Activated naive CD8-positive, alpha-beta T cell treated with anti-CD3 and anti-CD28 coated beads, Interleukin-2, amount 10 ng/mL, durations not matched to agents 7 days and 5 days (primary cell): ENCODE results near the gene COL23A1. TPM values are rescaled to one million over a fixed set of nuclear protein-coding genes. Genes with fewer than 3 reads are reported as not detected.

Experiments used
- ATAC-seq: fragments of 150-1000 bp; cut with Tn5 transposase; one replicate; pipeline ENCODE4 v1.10.0; 2021; ENCODE audit warnings: low read depth, moderate library complexity
- POLR2A ChIA-PET: fragments of 350-600 bp; sonication (Branson Sonifier 250); formaldehyde crosslinking; loops from one replicate; lab custom pipeline; 2021; ENCODE audit warnings: antibody characterized with exemption; lab: Charles Lee
- DNase-seq: peaks from one replicate; pipeline ENCODE4 v3.0.0; 2021
- H3K27ac Mint-ChIP-seq: one replicate; pipeline ENCODE4 v1.8.0; 2022; ENCODE audit warnings: mild to moderate bottlenecking, mixed read lengths
- H3K27me3 Mint-ChIP-seq: one replicate; pipeline ENCODE4 v1.8.0; 2022; ENCODE audit warnings: mild to moderate bottlenecking, moderate library complexity, mixed read lengths
- H3K36me3 Mint-ChIP-seq: one replicate; pipeline ENCODE4 v1.8.0; 2021; ENCODE audit warnings: mild to moderate bottlenecking, mixed read lengths
- H3K4me1 Mint-ChIP-seq: one replicate; pipeline ENCODE4 v1.8.0; 2021; ENCODE audit warnings: mixed read lengths
- H3K4me3 Mint-ChIP-seq: one replicate; pipeline ENCODE4 v1.8.0; 2022; ENCODE audit warnings: mild to moderate bottlenecking, moderate library complexity, mixed read lengths
- H3K9me3 Mint-ChIP-seq: one replicate; pipeline ENCODE4 v1.8.0; 2021; ENCODE audit warnings: mixed read lengths
- total RNA-seq, 2 experiments: library from RNA; stranded (reverse); gene quantifications; one replicate each; pipeline ENCODE4 v1.2.3, GENCODE V29; 2021

COL23A1 gene
- total RNA-seq, 2 experiments from 2014 or later = 0.60 to 0.83 TPM

DNA sequence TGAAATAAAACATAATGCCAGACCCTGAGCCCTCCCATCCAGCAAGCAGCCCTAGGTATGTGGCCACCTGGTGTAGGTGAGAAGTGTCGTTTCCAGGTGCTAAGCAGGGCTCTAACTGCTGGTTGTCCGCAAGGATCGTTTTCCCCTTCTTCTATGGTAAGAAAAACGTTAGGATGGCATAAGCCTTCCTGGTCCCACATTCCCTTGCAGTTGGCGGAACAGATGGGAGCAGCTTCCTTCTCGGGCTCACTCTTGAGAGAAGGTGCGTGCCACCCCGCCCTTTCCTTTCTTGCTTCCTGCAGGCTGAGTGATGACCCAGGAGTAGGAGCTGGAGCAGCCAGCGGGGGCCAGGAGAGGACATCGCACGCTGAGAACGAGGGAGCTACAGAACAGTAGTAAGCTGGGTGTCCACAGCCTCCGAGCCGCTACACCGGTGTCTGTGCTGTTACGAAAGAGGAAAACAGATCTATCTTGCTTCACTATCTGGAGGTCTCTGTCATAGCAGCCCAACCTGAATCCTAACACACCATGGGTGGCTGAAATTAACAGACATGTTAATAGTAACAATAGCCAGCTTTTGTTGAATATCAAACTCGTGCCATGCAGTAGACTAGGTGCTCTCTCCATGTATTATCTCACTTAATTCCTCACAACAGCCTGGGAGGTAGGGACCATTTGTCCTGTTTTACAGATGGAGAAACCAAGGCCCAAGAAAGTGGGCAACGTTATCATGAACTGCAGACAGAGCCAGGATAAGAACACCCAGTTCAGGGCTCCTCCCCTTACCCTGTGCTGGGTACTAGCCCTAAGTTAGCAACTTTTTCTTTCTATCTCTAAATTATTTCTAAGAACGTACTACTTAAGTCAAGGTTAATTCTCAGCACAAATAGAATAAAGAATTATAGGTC is 139.8 kb downstream of the COL23A1 start:
- H3K9me3 Mint-ChIP-seq = no peaks in the 10 kb centered on the region
- DNase-seq (no peak), ATAC-seq (no peak)
- no peak overlapping the region for H3K4me3 Mint-ChIP-seq
- peaks cover 7% of the 10 kb centered on the region for H3K27me3 Mint-ChIP-seq
- no peaks in the 10 kb centered on the region for H3K4me1 Mint-ChIP-seq
- no peak overlapping the region for H3K27ac Mint-ChIP-seq
- H3K36me3 Mint-ChIP-seq = no peaks in the 10 kb centered on the region
- POLR2A ChIA-PET = no interaction called here

DNA sequence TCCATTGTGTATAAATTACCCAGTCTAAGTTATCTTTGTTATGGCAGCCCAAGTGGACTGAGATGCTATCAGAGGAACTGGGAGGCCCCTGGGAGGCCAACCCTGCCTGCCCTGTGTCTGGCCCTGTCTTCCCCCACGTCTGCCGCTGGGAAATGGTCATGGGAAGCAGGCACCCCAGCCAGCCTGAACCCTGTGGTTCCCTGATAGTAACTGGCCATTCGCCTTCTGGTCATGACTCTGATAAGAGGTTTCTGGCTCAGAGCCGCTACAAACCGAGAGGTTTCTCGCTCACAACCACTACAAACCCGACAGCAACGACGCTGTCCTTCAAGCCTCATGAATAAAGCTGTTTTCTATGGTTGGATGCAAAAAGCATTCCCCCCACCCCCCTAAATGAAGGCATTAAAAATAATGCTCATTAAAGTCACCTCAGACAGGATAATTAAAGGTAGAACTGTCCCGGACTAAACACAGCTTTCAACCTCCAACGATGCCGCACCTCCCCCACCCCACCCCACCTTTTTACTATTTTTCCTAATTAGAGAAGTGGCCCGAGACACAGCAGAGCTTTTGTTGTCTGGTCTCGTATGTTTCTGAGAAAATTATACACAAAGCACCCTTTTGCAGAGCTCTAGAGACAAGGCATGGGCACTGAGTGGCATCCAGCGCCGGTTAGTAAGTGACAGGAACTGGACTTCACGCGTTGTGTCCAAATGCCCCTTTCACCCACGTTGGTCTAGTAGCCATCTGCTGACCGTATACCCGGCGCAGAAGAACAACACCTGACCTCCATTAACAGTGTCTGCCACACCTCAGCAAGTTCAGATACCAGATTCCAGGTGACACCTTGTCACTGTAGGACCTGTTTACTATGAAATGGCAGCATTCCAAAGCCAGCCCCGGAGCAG is 140.8 kb downstream of the COL23A1 start:
- H3K9me3 Mint-ChIP-seq = no peaks in the 10 kb centered on the region
- H3K4me3 Mint-ChIP-seq = no peak overlapping the region
- no peaks in the 10 kb centered on the region for H3K36me3 Mint-ChIP-seq
- ATAC-seq (no peak), DNase-seq (no peak)
- H3K27ac Mint-ChIP-seq = no peak overlapping the region
- POLR2A ChIA-PET = no interaction called here
- H3K27me3 Mint-ChIP-seq = peaks cover 9% of the 10 kb centered on the region
- H3K4me1 Mint-ChIP-seq = no peaks in the 10 kb centered on the region

DNA sequence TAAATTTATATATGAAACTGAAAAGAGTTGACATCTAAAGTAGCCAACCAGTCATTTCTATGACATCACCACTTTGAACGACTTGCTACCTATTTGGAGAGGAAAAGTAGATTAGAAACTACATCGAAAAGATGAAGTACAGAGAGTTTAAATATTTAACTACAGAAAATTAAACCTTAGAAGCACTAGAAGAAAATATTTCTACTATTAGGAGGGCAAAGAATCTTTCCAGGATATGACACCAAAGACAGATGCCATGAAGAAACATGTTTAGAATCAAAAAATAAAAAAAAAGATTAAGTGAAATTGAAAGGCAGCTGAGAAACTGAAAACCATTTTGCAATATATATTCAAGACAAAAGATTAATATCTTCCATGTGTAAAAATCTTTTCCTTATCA is 144.7 kb downstream of the COL23A1 start:
- H3K4me1 Mint-ChIP-seq = peaks cover 3% of the 10 kb centered on the region
- DNase-seq = no peak
- H3K36me3 Mint-ChIP-seq = no peaks in the 10 kb centered on the region
- POLR2A ChIA-PET = no interaction called here
- H3K27ac Mint-ChIP-seq = no peak overlapping the region
- no peak for ATAC-seq
- H3K27me3 Mint-ChIP-seq = peaks cover 9% of the 10 kb centered on the region
- no peaks in the 10 kb centered on the region for H3K9me3 Mint-ChIP-seq
- no peak overlapping the region for H3K4me3 Mint-ChIP-seq

DNA sequence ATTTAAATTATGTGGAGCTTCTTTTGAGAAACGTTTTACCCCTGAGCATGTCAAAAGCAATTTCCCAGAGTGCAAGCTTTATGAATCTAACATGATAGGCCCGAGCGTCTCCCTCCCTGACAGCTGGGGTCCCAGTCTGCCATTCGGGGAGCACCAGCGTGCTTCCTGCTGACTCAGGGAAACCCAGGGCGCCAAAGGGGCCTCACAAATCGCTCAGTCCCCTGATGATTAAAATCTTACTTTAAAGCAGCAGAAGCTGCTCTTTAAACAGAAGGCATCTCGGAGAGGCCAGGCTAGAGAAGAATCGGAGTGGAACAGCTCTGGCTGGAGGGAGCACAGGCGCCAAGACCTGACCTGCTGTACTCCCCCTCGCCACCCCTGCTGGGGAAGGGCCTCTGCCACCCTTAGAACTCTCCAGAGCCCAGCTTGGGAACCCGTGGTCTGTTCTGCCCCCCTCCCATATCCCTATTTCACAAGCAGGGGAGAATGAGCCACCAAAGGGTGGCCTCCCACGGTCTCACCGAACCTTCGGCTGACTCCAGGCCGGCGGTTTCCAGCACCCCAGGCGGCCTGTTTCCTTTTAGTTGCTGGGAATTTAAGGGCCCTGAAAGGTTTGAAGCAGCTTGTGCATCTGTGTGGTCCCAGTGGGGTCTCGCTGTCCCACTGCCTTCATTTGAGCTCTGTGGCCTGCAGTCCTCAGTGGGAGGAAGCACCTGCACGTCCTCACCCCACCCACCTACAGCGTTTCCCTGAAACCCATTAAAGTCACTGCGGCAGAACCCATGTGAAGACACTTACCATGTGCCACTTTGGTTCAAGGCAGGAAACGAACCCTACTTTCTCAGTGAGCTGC is 147.6 kb downstream of the COL23A1 start:
- DNase-seq (no peak), ATAC-seq (no peak)
- H3K27ac Mint-ChIP-seq = no peak overlapping the region
- POLR2A ChIA-PET = no interaction called here
- peaks cover 5% of the 10 kb centered on the region for H3K4me1 Mint-ChIP-seq
- no peaks in the 10 kb centered on the region for H3K36me3 Mint-ChIP-seq
- H3K4me3 Mint-ChIP-seq = no peak overlapping the region
- H3K27me3 Mint-ChIP-seq = peaks cover 11% of the 10 kb centered on the region
- H3K9me3 Mint-ChIP-seq = no peaks in the 10 kb centered on the region

DNA sequence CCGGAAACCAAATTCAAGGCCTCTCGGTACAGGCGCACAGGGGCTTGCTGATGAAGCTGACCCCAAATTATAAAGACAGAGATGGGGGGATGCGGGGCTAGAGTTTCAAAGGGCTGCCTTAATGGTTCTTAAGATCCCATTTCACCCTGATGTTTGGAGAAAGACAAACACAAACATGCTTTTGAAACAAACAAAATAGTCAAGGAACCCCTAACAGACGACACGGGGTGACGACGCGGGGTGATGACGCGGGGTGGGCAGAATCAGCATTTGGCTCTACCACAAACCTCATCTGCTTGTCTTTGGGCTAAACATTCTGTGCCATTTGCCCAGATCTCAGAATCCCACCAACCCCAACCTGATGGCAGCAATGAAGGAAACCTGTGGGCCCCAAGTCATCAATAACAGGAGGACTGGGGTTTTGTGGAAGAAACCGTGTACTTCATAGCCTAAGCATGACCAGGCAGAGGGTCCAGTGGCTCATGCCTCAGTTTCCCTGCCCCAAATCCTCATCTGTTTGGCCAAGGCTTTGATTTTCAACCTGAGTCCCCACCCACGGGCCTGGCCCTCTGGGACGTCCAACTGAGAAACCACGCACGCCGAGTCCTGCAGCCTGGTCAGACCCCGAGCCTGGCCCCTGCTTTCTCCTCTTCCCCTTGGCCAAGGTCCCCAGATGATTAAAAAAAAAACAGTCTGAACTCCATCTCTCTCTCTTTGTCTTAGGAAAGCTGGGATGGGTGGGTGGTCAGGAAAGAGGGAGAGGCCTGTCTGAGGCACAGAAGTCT is 148.5 kb downstream of the COL23A1 start:
- DNase-seq (no peak), ATAC-seq (no peak)
- H3K4me1 Mint-ChIP-seq = peaks cover 5% of the 10 kb centered on the region
- H3K36me3 Mint-ChIP-seq = no peaks in the 10 kb centered on the region
- peaks cover 11% of the 10 kb centered on the region for H3K27me3 Mint-ChIP-seq
- no peak overlapping the region for H3K27ac Mint-ChIP-seq
- POLR2A ChIA-PET = no interaction called here
- no peak overlapping the region for H3K4me3 Mint-ChIP-seq
- no peaks in the 10 kb centered on the region for H3K9me3 Mint-ChIP-seq

DNA sequence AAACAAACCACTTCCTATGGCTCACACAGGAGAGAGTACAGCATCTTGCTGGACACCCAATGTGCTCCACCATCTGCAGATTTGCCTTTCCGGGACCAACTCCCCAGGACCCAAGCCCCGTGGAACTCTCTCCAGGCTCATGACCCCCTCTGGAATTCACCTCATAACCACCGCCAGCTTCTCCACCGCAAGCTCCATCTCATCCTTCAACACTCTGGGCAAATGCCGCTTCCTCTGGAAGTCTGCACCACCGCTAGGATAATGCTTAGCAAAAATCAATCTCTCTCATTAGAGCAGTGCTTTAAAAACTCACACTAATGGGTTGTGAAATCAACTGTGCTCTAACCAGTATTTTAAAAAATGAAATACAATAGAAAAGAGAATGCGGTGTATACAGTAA is 150.0 kb downstream of the COL23A1 start:
- Mint-ChIP-seq H3K27me3 (peaks cover 6% of the 10 kb centered on the region), H3K27ac (no peak overlapping the region), H3K4me1 (peaks cover 5% of the 10 kb centered on the region), H3K4me3 (no peak overlapping the region), H3K36me3 (no peaks in the 10 kb centered on the region), H3K9me3 (no peaks in the 10 kb centered on the region)
- POLR2A ChIA-PET = no interaction called here
- ATAC-seq (no peak), DNase-seq (no peak)

DNA sequence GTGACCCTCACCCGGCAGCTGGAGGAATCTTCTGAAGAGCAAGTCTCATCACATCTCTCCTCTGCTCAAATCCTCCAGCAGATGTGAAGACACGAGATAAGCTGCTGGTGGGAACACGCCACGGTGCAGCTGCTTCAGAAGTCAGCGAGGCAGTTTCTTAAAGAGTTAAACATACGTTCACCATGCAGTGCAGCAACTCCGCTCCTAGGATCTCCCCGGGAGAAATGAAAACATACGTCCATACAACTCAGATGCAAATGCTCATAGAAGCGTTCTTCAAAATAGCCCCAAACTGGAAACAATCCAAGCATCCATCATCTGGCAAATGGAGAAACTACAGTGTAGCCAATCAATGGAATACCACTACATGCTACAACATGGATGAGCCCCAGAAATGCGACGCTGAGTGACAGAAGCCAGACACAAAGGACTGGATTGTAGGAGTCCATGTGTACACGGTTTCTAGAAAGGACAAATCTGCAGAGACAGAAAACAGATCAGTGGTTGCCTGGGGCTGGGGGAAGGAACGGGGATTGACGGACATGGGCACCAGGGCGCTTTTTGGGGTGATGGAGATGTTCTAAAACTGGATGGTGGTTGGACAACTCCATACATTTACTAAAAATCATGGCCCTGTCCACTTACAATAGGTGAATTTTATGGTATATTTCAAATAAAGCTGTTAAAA is 150.6 kb downstream of the COL23A1 start:
- no peak overlapping the region for H3K4me3 Mint-ChIP-seq
- no peaks in the 10 kb centered on the region for H3K36me3 Mint-ChIP-seq
- no peak for DNase-seq
- peaks cover 5% of the 10 kb centered on the region for H3K4me1 Mint-ChIP-seq
- H3K27me3 Mint-ChIP-seq = peaks cover 6% of the 10 kb centered on the region
- H3K9me3 Mint-ChIP-seq = no peaks in the 10 kb centered on the region
- no peak for ATAC-seq
- POLR2A ChIA-PET = no interaction called here
- no peak overlapping the region for H3K27ac Mint-ChIP-seq

DNA sequence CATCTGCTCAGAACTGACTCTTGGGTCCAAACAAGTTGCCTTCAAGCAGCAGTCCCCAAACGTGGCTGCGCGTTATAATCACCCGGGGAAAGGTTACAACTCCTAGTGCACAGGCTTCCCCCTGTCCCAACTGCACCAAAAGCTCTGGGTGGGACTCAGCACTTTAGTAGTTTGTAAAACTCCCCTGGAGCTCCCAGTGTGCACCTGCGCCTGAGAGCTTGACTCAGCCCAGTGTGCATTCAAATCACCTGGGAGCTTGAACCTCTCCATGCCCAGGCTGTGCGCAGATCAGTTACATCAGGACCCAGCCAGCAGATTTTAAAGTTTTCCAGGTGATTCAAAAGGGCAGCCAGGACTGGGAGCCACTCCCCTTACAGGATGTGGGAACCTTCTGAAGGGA is 151.4 kb downstream of the COL23A1 start:
- POLR2A ChIA-PET = no interaction called here
- Mint-ChIP-seq H3K36me3 (no peaks in the 10 kb centered on the region), H3K27me3 (peaks cover 6% of the 10 kb centered on the region), H3K9me3 (no peaks in the 10 kb centered on the region), H3K27ac (no peak overlapping the region), H3K4me3 (no peak overlapping the region), H3K4me1 (peaks cover 5% of the 10 kb centered on the region)
- ATAC-seq = no peak
- DNase-seq = no peak

DNA sequence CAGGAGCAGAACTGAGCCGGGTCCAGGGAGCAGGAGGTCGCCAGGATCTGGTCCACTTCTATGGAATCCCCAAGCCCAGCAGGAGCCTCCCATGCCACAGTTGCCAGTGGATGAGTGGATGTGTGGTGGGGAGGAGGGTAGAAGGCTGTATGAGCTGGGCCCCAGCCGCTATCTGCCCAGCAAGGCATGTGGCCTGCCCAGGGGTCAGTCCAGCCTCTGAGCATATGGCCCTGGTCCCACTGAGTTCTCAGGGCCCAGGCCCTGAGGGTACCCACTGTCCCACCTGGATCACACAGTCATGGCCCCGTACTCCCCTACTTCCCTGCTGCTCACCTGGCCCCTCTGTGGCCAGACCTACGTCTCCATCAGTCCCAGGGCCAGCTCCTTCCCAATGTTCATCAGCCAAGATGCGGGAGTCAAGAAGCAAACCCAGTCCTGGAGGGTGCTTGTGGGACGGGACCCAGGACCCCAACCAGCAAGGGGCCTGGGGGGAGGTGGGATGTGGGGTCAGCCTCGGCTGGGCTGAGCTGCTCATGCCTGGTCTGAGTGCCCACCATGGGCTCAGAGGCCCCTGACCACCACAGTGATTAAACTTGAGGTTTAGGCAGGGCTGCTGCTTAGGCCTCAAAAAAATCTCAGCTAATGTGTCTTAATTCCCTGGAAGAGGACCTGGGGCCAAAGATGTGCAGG is 152.7 kb downstream of the COL23A1 start:
- H3K27me3 Mint-ChIP-seq = peaks cover 6% of the 10 kb centered on the region
- ATAC-seq (no peak), DNase-seq (no peak)
- POLR2A ChIA-PET = no interaction called here
- no peaks in the 10 kb centered on the region for H3K36me3 Mint-ChIP-seq
- H3K4me3 Mint-ChIP-seq = no peak overlapping the region
- no peak overlapping the region for H3K27ac Mint-ChIP-seq
- peaks cover 1% of the 10 kb centered on the region for H3K4me1 Mint-ChIP-seq
- H3K9me3 Mint-ChIP-seq = no peaks in the 10 kb centered on the region

DNA sequence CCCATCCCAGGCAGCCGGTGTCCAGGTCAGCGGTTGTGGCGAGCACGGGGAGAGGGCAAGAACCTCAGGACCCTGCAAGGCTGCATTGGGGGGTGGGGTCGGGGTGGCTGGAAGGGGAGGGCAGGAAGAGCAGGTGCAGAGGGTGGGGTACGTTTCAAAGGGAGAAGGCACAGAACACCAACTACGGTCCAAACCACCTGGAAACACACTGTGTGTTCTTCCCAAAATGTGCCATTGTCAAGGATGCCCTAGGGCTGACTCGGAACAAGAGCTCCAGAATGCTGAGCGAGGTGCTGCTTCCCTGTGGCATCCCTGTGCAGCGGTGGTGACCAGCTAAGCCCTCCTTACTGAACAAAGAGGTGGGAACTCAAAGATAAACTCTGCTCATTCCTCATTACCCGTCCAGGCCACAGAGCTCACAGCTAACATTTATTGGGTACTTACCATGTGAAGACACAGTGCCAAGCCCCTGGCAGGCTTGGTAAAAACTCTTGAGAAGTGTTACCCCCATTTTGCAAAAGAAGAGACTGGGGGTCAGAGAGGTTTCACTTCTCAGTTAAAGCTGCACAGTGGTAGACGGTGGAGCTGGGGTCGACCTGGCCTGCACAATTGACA is 153.8 kb downstream of the COL23A1 start:
- H3K36me3 Mint-ChIP-seq = no peaks in the 10 kb centered on the region
- H3K4me1 Mint-ChIP-seq = peaks cover 1% of the 10 kb centered on the region
- H3K9me3 Mint-ChIP-seq = no peaks in the 10 kb centered on the region
- DNase-seq = no peak
- POLR2A ChIA-PET = no interaction called here
- H3K27ac Mint-ChIP-seq = no peak overlapping the region
- no peak for ATAC-seq
- H3K4me3 Mint-ChIP-seq = no peak overlapping the region
- peaks cover 6% of the 10 kb centered on the region for H3K27me3 Mint-ChIP-seq

DNA sequence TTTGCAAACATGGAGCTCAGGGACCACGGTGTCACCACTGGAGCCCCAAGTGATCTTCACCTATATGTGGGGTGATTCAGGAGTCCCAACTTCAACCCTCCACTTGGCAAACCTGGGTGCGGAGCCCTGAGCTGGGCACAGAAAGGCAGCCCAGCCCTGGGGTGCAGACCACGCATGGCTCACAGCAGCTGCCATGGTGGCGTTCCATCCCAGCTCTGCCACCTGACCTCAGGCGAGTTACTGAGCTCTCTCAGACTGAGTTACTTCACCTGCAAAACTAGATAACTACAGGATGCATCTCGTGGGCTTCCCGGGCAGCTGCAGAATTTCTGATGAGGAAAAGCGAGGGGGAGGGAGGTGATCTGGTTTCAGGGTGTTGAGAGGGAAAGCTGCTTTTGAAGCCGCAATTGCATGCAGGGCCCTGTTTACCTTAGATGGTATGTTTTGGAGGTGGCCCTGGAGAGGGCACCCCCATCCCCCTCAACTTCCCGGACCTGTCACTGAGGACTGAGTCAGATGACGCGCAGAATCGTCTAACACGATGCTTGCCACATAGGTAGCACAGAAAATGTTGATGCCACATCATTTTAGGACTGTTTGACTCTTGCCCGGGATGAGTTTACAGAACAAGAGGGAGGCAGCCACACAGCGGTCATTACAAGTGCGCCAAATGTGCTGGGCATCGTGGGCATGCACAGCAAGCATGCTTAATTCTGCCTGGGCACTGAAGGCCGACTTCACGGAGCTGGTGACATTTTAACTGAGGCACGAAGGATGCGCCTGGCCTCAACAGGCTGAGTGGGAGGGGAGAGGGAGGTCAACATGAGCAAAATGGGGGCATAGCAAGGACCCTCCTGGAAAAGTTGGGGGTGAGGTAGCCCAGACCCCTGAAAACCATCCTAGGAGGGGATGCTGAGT is 154.6 kb downstream of the COL23A1 start:
- H3K4me3 Mint-ChIP-seq = no peak overlapping the region
- peaks cover 6% of the 10 kb centered on the region for H3K27me3 Mint-ChIP-seq
- H3K27ac Mint-ChIP-seq = no peak overlapping the region
- ATAC-seq = no peak
- H3K9me3 Mint-ChIP-seq = no peaks in the 10 kb centered on the region
- peaks cover 1% of the 10 kb centered on the region for H3K4me1 Mint-ChIP-seq
- POLR2A ChIA-PET = no interaction called here
- no peaks in the 10 kb centered on the region for H3K36me3 Mint-ChIP-seq
- DNase-seq = no peak
